ENCODE data around the gene KIAA1958.

GRCh38 chr9:112670991-112671625 lies 184.5 kb downstream of the KIAA1958 start:
- TF ChIP-seq EZH2phosphoT487 (IDR thresholded peaks at IDR 0.05; ENCODE audit: borderline replicate concordance, low read length) (no peak), EZH2 (IDR thresholded peaks at IDR 0.05; ENCODE audit: low read length, unreplicated experiment) (no peak)
- TF ChIP-seq, protein P1, sequence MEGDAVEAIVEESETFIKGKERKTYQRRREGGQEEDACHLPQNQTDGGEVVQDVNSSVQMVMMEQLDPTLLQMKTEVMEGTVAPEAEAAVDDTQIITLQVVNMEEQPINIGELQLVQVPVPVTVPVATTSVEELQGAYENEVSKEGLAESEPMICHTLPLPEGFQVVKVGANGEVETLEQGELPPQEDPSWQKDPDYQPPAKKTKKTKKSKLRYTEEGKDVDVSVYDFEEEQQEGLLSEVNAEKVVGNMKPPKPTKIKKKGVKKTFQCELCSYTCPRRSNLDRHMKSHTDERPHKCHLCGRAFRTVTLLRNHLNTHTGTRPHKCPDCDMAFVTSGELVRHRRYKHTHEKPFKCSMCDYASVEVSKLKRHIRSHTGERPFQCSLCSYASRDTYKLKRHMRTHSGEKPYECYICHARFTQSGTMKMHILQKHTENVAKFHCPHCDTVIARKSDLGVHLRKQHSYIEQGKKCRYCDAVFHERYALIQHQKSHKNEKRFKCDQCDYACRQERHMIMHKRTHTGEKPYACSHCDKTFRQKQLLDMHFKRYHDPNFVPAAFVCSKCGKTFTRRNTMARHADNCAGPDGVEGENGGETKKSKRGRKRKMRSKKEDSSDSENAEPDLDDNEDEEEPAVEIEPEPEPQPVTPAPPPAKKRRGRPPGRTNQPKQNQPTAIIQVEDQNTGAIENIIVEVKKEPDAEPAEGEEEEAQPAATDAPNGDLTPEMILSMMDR (conservative IDR thresholded peaks at IDR 0.05; ENCODE audit: low read depth, low read length) = no peak
